B cell (primary cell): ENCODE measurements around the gene IL20.

Experiments
- CTCF ChIP-seq: fragments of 200-600 bp; IDR thresholded peaks from one replicate; pipeline ENCODE4 v1.8.0; 2022; ENCODE audit warnings: antibody characterized with exemption, mild to moderate bottlenecking
- EZH2 ChIP-seq: IDR thresholded peaks from 2 replicates; pipeline ENCODE4 v1.6.1; 2012; ENCODE audit warnings: borderline replicate concordance, low read depth, mild to moderate bottlenecking, moderate library complexity, low read length; ENCODE audit not compliant: insufficient read depth, poor library complexity, severe bottlenecking

DNA sequence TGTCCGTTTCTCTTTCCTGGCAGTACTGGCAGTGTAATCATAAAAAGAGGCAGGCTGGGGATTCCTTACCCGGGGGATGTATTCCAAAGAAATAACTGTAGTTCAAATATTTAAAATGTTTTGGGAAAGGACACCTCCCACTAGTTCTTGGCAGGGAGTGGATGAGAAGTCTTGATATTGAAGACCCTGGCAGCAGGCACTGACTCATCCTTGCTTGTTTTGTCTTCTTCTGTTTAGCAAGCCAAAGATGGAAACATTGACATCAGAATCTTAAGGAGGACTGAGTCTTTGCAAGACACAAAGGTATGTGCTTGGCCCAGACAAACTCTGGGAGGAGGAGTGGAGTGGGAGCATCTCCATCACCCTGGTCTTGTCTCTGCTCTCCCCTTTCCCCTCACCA is 639 bp downstream of the IL20 start:
- TF ChIP-seq CTCF (no peak), EZH2 (no peak)
